Thoracic aorta (tissue), 2 donors: ENCODE data around the gene VSTM2B. TPM values are rescaled to one million over a fixed set of nuclear protein-coding genes. Genes with fewer than 3 reads are reported as not detected.

ENCODE experiments used
- ATAC-seq: fragments of 150-250 bp; one replicate; pipeline ENCODE4 v1.8.0; 2017; ENCODE audit warnings: low read depth; ENCODE audit not compliant: insufficient number of reproducible peaks, low FRiP score
- DNase-seq: peaks from one replicate; pipeline ENCODE4 v3.0.0-alpha.2; 2020; ENCODE audit warnings: low spot score
- H3K27ac ChIP-seq, 2 donors: fragments of 200-600 bp; sonication (generic); 1 replicate in 1 of 2; 2 replicates in 1 of 2; pipeline ENCODE4 v1.5.1; 2016; ENCODE audit warnings: mild to moderate bottlenecking in 2 of 2, moderate library complexity in 2 of 2
- H3K27me3 ChIP-seq: fragments of 200-600 bp; sonication (generic); replicated peaks from 2 replicates; pipeline ENCODE4 v1.6.0; 2016; ENCODE audit warnings: mild to moderate bottlenecking; ENCODE audit not compliant: insufficient read depth
- H3K36me3 ChIP-seq: fragments of 200-600 bp; sonication (generic); one replicate; pipeline ENCODE4 v1.5.1; 2016
- H3K4me1 ChIP-seq, 2 donors: fragments of 200-600 bp; sonication (generic); 1 replicate in 1 of 2; 2 replicates in 1 of 2; pipeline versions ENCODE4 v1.5.1 to v1.6.0; 2016; ENCODE audit warnings: low read depth in 2 of 2, mild to moderate bottlenecking in 1 of 2; ENCODE audit not compliant: control insufficient read depth in 1 of 2
- H3K4me3 ChIP-seq: fragments of 200-600 bp; sonication (generic); 2 replicates; pipeline ENCODE4 v1.5.1; 2016; ENCODE audit warnings: mild to moderate bottlenecking
- H3K9me3 ChIP-seq: fragments of 200-600 bp; sonication (generic); 2 replicates; pipeline ENCODE4 v1.5.1; 2016
- CTCF ChIP-seq: fragments of 200-600 bp; sonication (generic); IDR thresholded peaks from one replicate; pipeline ENCODE4 v1.5.1; 2019; ENCODE audit warnings: antibody characterized with exemption
- total RNA-seq, 2 donors: library from RNA; depleted of rRNA; stranded (reverse); fragments of >200 nt; gene quantifications; one replicate each; pipeline versions ENCODE4 v1.1.0 to v1.2.3, GENCODE V29; 2016

VSTM2B gene
- total RNA-seq, 2 donors from 2014 or later: not detected

GRCh38 chr19:29609636-29610035, 83.8 kb downstream of the VSTM2B start:
- Histone ChIP-seq H3K4me1 (peaks cover 5 to 16% of the 10 kb centered on the region in 2 donors), H3K27ac (no peak overlapping the region), H3K9me3 (no peaks in the 10 kb centered on the region), H3K36me3 (peaks cover 18% of the 10 kb centered on the region), H3K4me3 (no peak overlapping the region), H3K27me3 (no peaks in the 10 kb centered on the region)
- DNase-seq (no peak), ATAC-seq (no peak)
- TF ChIP-seq CTCF: no peak

- no peak for ATAC-seq
Observed at GRCh38 chr19:29610213-29610573, 84.4 kb downstream of the VSTM2B start.

GRCh38 chr19:29610574-29611271, 84.9 kb downstream of the VSTM2B start:
- DNase-seq (peak; percentile 58), ATAC-seq (peak; percentile 40)
- peak; percentile 80 for TF ChIP-seq CTCF
- Histone ChIP-seq H3K27me3 (no peaks in the 10 kb centered on the region), H3K4me3 (no peak overlapping the region), H3K4me1 (peaks cover 0 to 8% of the 10 kb centered on the region in 2 donors), H3K36me3 (peaks cover 24% of the 10 kb centered on the region), H3K9me3 (no peaks in the 10 kb centered on the region), H3K27ac (no peak overlapping the region)

More at GRCh38 chr19:29610213-29610573, 84.4 kb downstream of the VSTM2B start:
- DNase-seq: no peak
- H3K9me3 ChIP-seq: no peaks in the 10 kb centered on the region
- no peaks in the 10 kb centered on the region for H3K27me3 ChIP-seq
- peaks cover 19% of the 10 kb centered on the region for H3K36me3 ChIP-seq
- H3K27ac ChIP-seq: no peak overlapping the region
- TF ChIP-seq CTCF: no peak
- peaks cover 3 to 12% of the 10 kb centered on the region in 2 donors for H3K4me1 ChIP-seq
- H3K4me3 ChIP-seq: no peak overlapping the region

GRCh38 chr19:29612121-29612520, 86.3 kb downstream of the VSTM2B start:
- no peak for TF ChIP-seq CTCF

GRCh38 chr19:29612801-29613595, 87.2 kb downstream of the VSTM2B start:
- Histone ChIP-seq H3K9me3 (no peaks in the 10 kb centered on the region), H3K4me1 (no peaks in the 10 kb centered on the region), H3K4me3 (no peak overlapping the region), H3K36me3 (peaks cover 30% of the 10 kb centered on the region), H3K27ac (no peak overlapping the region), H3K27me3 (no peaks in the 10 kb centered on the region)
- DNase-seq: no peak
- ATAC-seq: no peak
- no peak for TF ChIP-seq CTCF

More at GRCh38 chr19:29612121-29612520, 86.3 kb downstream of the VSTM2B start:
- peaks cover 30% of the 10 kb centered on the region for H3K36me3 ChIP-seq
- H3K27me3 ChIP-seq: no peaks in the 10 kb centered on the region
- no peak for DNase-seq
- peaks cover 0 to 2% of the 10 kb centered on the region in 2 donors for H3K4me1 ChIP-seq
- H3K9me3 ChIP-seq: no peaks in the 10 kb centered on the region
- no peak for ATAC-seq
- H3K27ac ChIP-seq: no peak overlapping the region
- H3K4me3 ChIP-seq: no peak overlapping the region
